ENCODE measurements around the gene CATSPERZ. TPM values are rescaled to one million over a fixed set of nuclear protein-coding genes. Genes with fewer than 3 reads are reported as not detected.
"Not testable (repeated sequence)": the region's sequence is repeated elsewhere in the genome, so short reads cannot be mapped to it uniquely, and the experiment has no call there.

The CATSPERZ gene
- total RNA-seq, 1 experiment from 2014 or later = not detected

DNA sequence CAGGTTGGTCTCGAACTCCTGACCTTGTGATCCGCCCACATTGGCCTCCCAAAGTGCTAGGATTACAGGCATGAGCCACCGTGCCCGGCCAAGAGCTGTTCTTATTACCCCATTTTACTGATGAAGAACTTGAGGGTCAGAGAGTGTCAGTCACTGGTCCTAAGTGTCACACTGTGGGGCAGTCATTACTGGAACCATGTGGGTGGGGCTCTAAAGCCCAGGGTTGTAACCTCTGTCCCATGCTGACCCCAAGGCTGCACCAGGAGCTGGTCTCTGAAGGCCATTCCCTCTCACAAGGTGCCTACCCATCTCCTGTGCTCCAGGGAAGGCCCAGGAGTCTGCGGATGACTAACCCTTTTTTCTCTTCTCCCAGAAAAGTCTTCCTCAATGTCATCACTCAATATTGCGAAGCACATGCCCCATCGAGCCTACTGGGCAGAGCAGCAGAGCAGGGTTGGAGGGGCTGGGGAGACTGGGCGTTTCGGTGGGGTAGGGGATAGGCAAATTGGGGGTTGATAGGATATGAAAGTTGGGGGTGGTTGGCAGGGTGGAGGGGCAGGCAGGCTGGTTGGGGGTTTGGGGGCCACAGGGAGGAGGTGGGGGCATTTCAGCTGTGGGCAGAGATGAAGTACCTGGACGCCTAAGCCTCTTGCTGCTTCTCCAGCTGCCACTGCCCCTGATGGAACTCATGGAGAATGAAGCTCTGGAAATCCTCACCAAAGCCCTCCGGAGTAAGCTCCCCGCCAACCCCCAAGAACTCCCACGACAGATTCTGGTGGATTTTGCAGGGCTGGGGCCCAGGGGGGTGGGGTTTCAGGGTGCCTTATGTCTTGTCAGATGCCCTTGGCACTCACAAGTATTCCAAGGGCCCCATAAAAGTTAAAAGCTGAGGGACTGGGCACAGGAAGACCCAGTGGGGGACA, 3.2 kb downstream of the CATSPERZ start:
- DNase-seq (ENCODE audit: low spot score) = no peak

DNA sequence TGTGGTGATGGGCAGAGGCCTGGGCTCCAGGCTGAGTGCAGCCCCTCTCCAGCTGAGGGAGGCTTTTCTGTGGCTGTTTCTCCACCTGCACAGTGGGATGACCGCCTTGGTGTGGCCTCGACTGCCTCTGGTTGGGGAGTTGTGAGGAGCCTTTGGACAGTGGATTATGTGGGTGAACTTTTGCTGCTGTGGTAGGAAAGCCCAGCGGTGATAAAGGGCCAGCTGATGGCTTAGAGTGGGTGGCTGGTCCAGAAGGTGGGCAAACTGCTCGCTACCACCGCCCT, 3.8 kb downstream of the CATSPERZ start:
- no peak for DNase-seq (ENCODE audit: low spot score)

DNA sequence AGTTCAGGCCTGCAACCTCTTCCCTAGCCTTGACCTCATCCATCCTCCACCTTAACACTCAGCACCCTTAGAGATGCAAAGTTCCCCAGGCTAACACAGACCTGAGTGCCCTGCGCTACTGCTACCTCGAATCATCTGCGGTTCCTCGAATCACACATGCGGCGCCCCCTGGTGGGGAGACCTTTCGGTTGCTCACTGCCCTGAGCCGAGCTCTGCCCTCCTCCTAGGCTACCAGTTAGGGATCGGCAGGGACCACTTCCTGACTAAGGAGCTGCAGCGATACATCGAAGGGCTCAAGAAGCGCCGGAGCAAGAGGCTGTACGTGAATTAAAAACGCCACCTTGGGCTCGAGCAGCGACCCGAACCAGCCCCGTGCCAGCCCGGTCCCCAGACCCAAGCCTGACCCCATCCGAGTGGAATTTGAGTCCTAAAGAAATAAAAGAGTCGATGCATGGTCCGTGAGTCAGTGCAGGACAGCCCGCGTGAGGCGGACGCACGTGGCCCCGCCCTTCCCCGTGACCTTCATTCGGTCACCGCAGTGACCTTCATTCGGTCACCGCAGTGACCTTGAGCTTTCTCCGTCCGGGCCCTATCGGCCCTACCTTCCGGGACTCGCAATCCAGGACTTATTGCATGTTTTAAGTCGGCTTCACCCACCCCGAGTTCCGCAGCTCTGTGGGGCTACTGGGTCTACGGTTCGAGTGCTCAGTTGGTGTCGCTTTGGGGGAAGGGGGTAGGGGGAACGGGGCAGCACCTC, 4.3 kb downstream of the CATSPERZ start:
- DNase-seq (ENCODE audit: low spot score) = peak; percentile 91

DNA sequence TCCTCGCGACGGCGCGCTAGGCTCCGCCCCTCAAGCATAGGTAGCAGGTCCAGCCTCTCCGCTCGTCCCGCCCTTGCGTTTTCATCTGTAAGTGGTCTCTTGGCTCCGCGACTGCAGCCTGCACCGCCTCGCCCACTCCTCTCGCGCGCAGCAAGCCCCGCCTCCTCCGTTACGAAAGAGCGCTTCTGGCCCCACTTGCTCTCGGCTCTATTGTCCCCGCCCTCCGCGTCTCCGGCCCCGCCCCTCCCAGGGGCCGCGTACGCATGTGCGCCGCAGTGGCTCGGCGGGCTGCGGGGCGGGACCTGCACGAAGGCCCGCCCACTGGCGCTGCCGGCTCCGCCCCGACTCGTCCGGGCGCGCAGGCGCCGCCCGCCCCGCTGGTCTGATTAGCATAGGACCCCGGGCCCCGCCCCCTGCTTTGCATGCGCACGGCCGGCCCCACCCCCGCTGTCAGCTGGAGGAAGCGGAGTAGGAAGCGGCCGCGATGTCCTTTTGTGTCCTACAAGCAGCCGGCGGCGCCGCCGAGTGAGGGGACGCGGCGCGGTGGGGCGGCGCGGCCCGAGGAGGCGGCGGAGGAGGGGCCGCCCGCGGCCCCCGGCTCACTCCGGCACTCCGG, 5.0 kb downstream of the CATSPERZ start, which contains the start of gene ESRRA:
ESRRA (plus strand) TSS at position 450 of the 616 bp plus-strand sequence. CDS start 1,656 bp downstream, outside the sequence.
- peak; percentile 96 for DNase-seq (ENCODE audit: low spot score)

DNA sequence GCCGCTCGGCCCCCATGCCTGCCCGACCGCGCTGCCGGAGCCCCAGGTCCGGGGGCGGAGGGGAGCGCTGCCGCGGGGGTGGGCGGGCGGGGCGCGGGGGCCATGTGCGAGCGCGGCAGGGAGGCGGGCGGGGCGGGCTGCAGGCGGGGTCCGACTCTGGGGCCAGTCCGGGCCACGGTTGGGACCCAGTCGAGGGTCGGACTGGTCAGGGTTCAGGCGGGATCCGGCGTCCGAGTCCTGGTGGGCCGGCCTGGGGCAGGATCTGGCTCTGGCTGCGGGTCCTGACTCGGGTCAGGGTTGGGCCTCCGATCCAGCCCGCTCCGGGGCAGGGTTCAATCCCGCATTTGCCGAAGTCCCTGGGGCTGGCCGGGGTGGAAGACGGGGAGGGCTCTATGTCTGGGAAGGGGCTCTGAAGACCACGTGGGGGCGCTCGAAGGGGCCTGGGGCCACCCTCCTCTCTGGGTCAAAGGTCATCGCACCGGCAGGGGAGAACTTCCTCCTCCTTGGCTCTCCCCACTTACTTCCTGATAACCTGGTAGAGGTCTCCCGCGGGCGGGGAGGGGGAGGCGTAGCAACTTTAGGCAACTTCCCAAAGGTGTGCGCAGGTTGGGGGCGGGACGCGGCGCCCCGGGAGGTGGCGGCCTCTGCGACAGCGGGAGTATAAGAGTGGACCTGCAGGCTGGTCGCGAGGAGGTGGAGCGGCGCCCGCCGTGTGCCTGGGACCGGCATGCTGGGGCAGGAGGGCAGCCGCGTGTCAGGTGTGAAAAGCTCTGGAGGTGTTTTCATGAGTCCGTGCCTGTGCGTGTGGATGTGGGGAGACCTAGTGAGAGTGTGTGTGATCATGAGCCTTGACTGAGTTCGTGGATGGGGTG, 5.8 kb downstream of the CATSPERZ start:
- no peak for DNase-seq (ENCODE audit: low spot score)

DNA sequence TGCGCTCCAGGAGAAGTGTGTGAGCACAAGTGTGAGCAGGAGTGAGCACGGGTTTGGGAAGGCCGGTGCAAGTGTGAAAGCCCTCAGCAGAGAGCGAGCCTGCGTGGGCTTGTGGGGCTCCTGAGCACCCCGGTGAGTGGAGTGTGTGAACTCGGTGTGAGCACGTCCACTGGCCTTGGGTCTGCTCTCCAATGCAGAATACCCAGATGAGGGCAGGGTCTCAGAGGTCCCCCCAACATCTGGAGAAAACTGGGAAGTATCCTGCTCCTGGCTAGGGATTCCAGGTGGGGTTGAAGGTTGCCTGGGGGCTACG, 6.4 kb downstream of the CATSPERZ start:
- DNase-seq (ENCODE audit: low spot score) = no peak

DNA sequence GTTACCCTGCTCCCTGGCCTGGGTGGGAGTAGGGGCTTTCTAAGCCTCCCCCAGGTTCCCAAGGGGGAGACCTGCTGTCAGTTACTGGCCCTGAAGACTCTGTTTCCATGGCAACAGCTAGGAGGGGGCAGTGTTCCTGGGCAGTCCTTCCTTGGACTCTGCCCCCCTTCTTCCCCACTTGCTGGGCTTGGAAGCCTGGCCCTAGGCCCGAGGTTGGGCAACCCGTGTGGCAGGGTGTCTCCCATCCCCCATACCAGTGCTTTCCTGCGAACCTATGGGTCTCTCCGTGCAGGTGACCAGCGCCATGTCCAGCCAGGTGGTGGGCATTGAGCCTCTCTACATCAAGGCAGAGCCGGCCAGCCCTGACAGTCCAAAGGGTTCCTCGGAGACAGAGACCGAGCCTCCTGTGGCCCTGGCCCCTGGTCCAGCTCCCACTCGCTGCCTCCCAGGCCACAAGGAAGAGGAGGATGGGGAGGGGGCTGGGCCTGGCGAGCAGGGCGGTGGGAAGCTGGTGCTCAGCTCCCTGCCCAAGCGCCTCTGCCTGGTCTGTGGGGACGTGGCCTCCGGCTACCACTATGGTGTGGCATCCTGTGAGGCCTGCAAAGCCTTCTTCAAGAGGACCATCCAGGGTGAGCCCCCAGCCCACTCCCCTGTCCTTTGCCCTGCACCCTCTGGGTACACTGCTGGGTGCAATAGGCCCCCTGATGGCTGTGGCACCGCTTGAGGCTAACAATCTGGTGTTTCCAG, 6.9 kb downstream of the CATSPERZ start:
- DNase-seq (ENCODE audit: low spot score) = no peak

DNA sequence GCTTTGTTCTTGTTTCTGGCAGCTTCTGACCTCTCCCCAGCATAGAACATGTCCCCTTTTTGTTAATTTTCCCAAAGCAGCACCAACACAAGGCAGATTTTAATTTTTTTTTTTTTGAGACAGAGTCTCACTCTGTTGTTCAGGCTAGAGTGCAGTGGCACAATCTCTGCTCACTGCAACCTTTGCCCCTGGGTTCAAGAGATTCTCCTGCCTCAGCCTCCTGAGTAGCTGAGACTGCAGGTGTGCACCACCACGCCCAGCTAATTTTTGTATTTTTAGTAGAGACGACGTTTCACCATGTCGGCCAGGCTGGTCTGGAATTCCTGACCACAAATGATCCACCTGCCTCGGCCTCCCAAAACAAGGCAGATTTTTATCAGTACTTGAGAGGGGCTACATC, 7.6 kb downstream of the CATSPERZ start:
- DNase-seq (ENCODE audit: low spot score) = not testable (repeated sequence)

DNA sequence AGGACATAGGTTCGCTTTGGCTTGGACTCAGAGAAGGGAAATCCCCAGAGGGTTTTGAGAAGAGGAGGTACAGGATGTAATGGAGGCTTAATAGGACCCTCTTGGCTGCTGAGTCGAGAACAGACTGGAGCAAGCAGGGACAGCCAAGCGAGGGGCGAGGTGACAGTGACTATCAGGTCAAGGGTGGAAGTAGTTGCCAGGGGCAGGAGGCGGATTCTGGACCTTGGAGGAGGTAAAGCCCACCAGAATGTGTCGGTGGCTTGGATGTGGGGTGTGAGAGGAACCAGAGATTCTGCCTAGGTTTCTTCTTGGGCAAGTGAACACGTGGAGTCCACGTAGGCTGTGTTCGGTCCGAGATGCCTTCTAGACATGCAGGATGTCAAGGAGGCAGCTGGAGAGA, 12.8 kb downstream of the CATSPERZ start:
- DNase-seq (ENCODE audit: low spot score) = no peak

DNA sequence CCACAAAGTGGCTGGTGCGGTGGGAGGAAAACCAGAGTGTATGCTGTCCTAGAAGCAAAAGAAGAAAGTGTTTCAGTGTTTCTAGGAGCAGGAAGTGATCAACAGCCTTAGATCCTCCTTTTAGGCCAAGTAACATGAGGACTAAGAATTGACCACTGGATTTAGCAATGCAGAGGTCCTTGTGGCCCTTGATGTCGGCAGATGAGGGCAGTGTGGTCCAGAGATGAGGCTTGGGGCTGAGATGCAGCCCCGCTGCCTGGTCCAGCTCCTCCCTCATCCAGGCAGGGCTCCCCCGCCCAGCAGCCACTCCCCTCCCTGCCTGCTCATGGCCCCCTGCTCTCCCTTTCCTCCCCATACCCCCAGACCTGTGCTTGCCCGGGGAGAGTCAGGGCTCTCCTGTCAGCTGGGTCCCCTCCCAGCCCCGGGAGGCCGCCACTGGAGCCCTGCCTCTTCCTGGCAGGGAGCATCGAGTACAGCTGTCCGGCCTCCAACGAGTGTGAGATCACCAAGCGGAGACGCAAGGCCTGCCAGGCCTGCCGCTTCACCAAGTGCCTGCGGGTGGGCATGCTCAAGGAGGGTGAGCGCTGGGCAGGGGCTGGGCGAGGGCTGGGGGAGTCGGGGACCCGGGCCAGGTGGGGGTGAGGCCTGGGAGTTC, 13.5 kb downstream of the CATSPERZ start:
- no peak for DNase-seq (ENCODE audit: low spot score)

DNA sequence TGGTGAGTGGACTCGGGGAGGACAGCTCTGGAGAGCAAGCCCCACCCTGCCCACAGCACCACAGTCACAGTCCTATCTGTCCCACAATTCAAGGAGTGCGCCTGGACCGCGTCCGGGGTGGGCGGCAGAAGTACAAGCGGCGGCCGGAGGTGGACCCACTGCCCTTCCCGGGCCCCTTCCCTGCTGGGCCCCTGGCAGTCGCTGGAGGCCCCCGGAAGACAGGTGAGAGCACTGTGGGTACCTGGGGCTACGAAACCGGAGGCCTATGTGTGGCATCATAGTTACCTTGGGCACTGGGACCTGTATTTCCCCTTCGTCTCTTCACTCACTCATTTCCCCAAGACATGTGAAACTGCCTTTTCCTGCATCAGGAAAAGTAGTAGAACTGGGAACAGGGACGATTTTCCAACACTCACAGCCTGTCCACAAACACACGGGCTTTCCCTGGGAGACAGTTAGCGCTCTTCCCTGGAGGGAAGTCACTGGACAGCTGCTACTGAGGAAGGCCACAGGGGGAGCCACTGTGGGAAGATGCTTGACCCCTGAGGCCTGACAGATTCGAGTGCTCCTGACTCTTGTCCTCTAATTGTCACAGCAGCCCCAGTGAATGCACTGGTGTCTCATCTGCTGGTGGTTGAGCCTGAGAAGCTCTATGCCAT, 14.1 kb downstream of the CATSPERZ start:
- DNase-seq (ENCODE audit: low spot score) = no peak

DNA sequence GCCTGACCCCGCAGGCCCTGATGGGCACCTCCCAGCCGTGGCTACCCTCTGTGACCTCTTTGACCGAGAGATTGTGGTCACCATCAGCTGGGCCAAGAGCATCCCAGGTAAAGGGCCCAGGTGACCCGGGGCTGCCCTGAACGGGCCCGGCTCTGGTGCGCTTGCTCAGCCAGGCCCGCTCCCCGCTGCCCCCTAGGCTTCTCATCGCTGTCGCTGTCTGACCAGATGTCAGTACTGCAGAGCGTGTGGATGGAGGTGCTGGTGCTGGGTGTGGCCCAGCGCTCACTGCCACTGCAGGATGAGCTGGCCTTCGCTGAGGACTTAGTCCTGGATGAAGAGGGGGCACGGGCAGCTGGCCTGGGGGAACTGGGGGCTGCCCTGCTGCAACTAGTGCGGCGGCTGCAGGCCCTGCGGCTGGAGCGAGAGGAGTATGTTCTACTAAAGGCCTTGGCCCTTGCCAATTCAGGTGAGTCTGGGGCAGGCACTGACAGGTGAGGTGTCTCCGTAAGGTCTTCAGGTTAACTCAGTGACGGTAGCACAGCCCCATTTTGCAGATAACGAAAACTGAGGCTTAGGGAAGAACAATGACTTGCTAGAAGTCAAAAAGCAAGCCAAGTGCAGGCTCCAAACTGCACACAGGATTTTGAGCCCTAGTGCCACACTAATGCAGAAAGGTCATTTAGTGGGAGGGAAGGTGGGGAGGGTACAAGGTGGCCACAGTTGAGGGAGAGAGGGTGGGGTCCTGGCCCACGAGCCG, 14.8 kb downstream of the CATSPERZ start:
- DNase-seq (ENCODE audit: low spot score) = no peak

DNA sequence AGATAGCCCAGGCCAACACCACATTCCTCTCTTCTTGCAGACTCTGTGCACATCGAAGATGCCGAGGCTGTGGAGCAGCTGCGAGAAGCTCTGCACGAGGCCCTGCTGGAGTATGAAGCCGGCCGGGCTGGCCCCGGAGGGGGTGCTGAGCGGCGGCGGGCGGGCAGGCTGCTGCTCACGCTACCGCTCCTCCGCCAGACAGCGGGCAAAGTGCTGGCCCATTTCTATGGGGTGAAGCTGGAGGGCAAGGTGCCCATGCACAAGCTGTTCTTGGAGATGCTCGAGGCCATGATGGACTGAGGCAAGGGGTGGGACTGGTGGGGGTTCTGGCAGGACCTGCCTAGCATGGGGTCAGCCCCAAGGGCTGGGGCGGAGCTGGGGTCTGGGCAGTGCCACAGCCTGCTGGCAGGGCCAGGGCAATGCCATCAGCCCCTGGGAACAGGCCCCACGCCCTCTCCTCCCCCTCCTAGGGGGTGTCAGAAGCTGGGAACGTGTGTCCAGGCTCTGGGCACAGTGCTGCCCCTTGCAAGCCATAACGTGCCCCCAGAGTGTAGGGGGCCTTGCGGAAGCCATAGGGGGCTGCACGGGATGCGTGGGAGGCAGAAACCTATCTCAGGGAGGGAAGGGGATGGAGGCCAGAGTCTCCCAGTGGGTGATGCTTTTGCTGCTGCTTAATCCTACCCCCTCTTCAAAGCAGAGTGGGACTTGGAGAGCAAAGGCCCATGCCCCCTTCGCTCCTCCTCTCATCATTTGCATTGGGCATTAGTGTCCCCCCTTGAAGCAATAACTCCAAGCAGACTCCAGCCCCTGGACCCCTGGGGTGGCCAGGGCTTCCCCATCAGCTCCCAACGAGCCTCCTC, 15.7 kb downstream of the CATSPERZ start:
- not testable (repeated sequence) for DNase-seq (ENCODE audit: low spot score)

DNA sequence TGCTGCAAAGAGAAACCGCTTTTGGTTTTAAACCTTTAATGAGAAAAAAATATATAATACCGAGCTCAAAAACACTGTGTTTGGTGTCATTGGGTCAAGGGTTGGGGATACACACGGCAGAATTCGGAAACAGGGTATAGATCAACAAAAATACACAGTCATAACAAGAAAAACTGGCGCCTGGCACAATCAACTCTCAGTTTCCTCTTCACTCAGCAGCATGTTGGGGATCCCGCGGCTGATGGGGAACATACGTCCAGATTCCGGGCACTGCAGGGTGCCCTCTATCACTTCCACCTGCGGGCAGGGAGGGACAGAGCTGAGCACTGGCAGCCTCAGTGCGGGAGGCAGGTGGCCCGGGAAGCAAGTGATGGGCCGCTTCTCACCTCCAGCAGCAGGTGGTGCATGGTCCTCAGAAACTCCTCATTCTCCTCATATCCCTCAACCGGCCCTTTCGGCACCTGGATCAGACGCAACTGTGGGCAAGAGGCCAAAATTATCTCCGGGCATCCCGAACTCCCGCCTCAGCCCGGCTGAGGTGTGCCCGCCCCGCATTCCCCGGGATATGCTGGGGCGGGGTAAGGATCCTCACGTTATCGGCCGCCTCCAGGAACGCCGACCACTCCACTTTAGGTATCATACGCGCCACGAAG, 16.6 kb downstream of the CATSPERZ start:
- DNase-seq (ENCODE audit: low spot score) = peak; percentile 54

DNA sequence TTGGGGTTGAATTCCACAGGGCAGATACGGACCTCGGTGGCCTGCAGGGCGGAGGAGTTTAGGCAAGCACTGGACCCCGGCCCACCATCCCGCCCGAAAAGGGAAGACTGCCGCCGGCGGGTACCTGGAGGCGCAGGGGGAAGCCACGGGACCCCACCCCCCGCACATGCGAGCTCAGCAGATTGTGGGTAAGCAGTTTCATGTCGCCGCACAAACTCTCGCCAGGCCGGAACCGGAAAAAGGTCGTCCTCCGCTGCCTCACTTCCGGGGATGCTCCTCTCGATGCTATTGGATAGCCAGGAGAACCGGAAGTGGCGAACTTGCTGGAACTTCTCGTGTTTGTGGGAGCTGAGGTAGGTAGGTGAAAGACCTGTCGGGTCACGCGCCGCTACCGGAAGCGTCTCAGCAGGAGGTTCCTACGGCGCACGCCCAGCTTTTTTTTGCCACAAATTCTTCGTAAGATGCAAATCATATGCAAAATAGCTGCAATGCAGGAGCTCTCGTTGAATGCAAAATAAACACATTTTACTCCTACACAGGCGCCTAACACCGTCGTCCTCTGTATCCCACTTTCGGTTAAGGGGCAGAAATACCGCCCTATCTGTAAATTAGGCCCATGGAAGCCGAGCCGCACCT, 17.3 kb downstream of the CATSPERZ start, which contains the start of gene TRMT112:
TRMT112 (minus strand) TSS at position 235 of the 636 bp plus-strand sequence; CDS start at position 202, 33 bp downstream.
- DNase-seq (ENCODE audit: low spot score) = peak; percentile 99

DNA sequence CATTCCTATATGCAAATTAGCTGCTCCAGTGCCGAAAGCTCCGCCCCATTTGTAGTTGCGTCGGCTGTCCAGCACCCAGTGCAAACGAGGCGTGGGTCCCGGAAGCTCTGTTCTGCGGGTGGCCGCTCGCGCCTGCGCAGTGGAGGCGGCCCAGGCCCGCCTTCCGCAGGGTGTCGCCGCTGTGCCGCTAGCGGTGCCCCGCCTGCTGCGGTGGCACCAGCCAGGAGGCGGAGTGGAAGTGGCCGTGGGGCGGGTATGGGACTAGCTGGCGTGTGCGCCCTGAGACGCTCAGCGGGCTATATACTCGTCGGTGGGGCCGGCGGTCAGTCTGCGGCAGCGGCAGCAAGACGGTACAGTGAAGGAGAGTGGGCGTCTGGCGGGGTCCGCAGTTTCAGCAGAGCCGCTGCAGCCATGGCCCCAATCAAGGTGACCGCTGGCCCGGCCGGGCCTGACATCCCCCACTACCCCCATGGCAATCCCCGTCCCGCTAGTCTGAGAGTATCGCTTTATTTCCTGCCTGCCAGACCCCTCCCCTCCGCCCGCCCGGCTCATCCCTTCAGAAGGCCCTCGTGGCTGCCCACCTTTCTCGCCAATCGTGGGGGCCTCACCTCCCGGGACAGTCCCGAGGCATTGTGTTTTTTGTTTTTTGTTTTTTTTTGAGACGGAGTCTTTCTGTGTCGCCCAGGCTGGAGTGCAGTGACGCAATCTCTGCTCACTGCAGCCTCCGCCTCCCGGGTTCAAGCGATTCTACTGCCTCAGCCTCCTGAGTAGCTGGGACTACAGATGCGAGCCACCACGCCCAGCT, 18.0 kb downstream of the CATSPERZ start, which contains the start of gene PRDX5:
PRDX5 (plus strand) TSS at position 161 of the 805 bp plus-strand sequence; CDS start at position 256, 95 bp downstream.
- DNase-seq (ENCODE audit: low spot score) = peak; percentile 90
